Measurements from ENCODE around the gene COL15A1. TPM values are rescaled to one million over a fixed set of nuclear protein-coding genes. Genes with fewer than 3 reads are reported as not detected.

Gene COL15A1
- total and polyA plus RNA-seq, 10 donors, result 0.33 to 9.3 (median 2.1) TPM

Other genes starting within 250 kb of the COL15A1 start
- under 1 TPM in 1 of 7 donors, not detected in 6; 0.32 TPM for gene GABBR2, start 235.0 kb upstream of the COL15A1 start, total RNA-seq
- gene GABBR2, start 235.0 kb upstream of the COL15A1 start, polyA plus RNA-seq, result under 1 TPM in 2 of 3 donors, not detected in 1; 0.03 to 0.07 TPM
- gene ANKS6, start 147.4 kb upstream of the COL15A1 start, total RNA-seq, result 1 to 10 TPM; 5.2 to 9.4 (median 7.0) TPM
- 1 to 10 TPM; 4.9 to 8.2 (median 7.7) TPM for gene ANKS6, start 147.4 kb upstream of the COL15A1 start, polyA plus RNA-seq
- 1 to 10 TPM; 1.2 to 3.2 (median 2.6) TPM for gene GALNT12, start 136.2 kb upstream of the COL15A1 start, total RNA-seq
- gene GALNT12, start 136.2 kb upstream of the COL15A1 start, polyA plus RNA-seq, result 1 to 10 TPM; 2.1 to 2.6 (median 2.3) TPM
- gene TGFBR1, start 161.2 kb downstream of the COL15A1 start, total RNA-seq, result 10 to 100 TPM; 33.5 to 60.8 (median 55.8) TPM
- gene TGFBR1, start 161.2 kb downstream of the COL15A1 start, polyA plus RNA-seq, result 10 to 100 TPM in 2 of 3 donors, 1 to 10 TPM in 1; 8.9 to 12.8 (median 10.1) TPM

Data from spleen (tissue), 10 donors.